ENCODE data around the gene GTF3C4. TPM values are rescaled to one million over a fixed set of nuclear protein-coding genes. Genes with fewer than 3 reads are reported as not detected.

GTF3C4 gene
- total and polyA plus RNA-seq, 7 donors, result 3.8 to 12.8 (median 9.6) TPM

GRCh38 chr9:132740526-132741309 is 70.5 kb downstream of the GTF3C4 start:
- ATAC-seq (no peak), DNase-seq (no peak)
- intact Hi-C loops (cut with DNase I), result no loop called here
- Histone ChIP-seq H3K9me3 (no peaks in the 10 kb centered on the region), H3K36me3 (ENCODE audit: insufficient read depth in 1 of 2, low read depth in 1 of 2) (no peaks in the 10 kb centered on the region), H3K27ac (no peak overlapping the region), H3K4me3 (no peak overlapping the region), H3K27me3 (ENCODE audit: insufficient read depth in 3 of 3, low read length in 2 of 3) (peaks cover 0 to 52% (median 15%) of the 10 kb centered on the region in 3 donors), H3K4me1 (no peaks in the 10 kb centered on the region)
- TF ChIP-seq, protein P1, sequence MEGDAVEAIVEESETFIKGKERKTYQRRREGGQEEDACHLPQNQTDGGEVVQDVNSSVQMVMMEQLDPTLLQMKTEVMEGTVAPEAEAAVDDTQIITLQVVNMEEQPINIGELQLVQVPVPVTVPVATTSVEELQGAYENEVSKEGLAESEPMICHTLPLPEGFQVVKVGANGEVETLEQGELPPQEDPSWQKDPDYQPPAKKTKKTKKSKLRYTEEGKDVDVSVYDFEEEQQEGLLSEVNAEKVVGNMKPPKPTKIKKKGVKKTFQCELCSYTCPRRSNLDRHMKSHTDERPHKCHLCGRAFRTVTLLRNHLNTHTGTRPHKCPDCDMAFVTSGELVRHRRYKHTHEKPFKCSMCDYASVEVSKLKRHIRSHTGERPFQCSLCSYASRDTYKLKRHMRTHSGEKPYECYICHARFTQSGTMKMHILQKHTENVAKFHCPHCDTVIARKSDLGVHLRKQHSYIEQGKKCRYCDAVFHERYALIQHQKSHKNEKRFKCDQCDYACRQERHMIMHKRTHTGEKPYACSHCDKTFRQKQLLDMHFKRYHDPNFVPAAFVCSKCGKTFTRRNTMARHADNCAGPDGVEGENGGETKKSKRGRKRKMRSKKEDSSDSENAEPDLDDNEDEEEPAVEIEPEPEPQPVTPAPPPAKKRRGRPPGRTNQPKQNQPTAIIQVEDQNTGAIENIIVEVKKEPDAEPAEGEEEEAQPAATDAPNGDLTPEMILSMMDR (IDR thresholded peaks at IDR 0.05), result no peak
- WGBS, 3 donors, result 80 to 90% (median 84%) methylated on average over 15 of the region's 15 CpGs

DNA sequence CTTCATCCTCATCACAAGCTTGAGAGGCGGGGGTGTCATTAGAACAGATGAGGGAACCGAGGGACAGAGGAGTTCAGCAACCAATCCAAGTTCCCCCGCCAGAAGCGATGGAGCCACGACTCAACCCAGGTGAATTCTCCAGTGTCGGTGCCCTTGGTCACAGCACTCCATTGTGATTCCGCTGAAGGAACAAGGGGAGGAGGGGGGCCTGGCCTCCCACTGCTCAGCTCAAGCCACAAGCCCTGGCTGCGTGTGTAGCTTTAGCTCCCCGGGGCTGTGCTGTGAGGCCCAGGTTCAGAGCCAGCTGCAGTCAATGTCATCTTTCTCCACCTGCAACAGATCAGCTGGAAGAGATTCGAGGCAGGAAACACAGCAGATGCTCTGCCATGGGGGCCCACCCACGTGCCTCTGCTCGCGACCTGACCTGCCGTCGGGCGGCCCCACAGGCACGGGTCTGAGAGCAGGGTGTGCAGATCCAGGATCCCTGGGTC is 72.6 kb downstream of the GTF3C4 start:
- Histone ChIP-seq H3K27me3 (ENCODE audit: insufficient read depth in 3 of 3, low read length in 2 of 3) (peaks cover 0 to 64% (median 16%) of the 10 kb centered on the region in 3 donors), H3K36me3 (ENCODE audit: insufficient read depth in 1 of 2, low read depth in 1 of 2) (no peaks in the 10 kb centered on the region), H3K4me3 (no peak overlapping the region), H3K9me3 (no peaks in the 10 kb centered on the region), H3K27ac (no peak overlapping the region), H3K4me1 (no peaks in the 10 kb centered on the region)
- no peak for ATAC-seq
- intact Hi-C loops (cut with DNase I), result no loop called here
- DNase-seq, result no peak
- TF ChIP-seq, protein P1 (IDR thresholded peaks at IDR 0.05), result no peak
- WGBS, 3 donors, result 43 to 45% (median 44%) methylated on average over 16 to 17 of the region's 17 CpGs

GRCh38 chr9:132743931-132744479 is 73.7 kb downstream of the GTF3C4 start:
- TF ChIP-seq, protein P1 (IDR thresholded peaks at IDR 0.05), result no peak
- H3K27me3 ChIP-seq (ENCODE audit: insufficient read depth in 3 of 3, low read length in 2 of 3), result peaks cover 0 to 64% (median 16%) of the 10 kb centered on the region in 3 donors
- DNase-seq, result no peak
- H3K9me3 ChIP-seq, result no peaks in the 10 kb centered on the region
- no peaks in the 10 kb centered on the region for H3K36me3 ChIP-seq (ENCODE audit: insufficient read depth in 1 of 2, low read depth in 1 of 2)
- ATAC-seq, result no peak
- H3K4me1 ChIP-seq, result no peaks in the 10 kb centered on the region
- no peak overlapping the region for H3K4me3 ChIP-seq
- intact Hi-C loops (cut with DNase I), result no loop called here
- 22 to 26% (median 25%) methylated on average over 13 of the region's 13 CpGs for WGBS, 3 donors
- no peak overlapping the region for H3K27ac ChIP-seq

Other genes starting within 250 kb of the GTF3C4 start
- not detected for gene BARHL1, start 87.9 kb upstream of the GTF3C4 start, total RNA-seq
- gene BARHL1, start 87.9 kb upstream of the GTF3C4 start, polyA plus RNA-seq, result not detected
- gene DDX31, start 481 bp upstream of the GTF3C4 start, total RNA-seq, result 10 to 100 TPM in 1 of 4 donors, 1 to 10 TPM in 3; 5.5 to 10.0 (median 8.4) TPM
- gene DDX31, start 481 bp upstream of the GTF3C4 start, polyA plus RNA-seq, result 10 to 100 TPM in 2 of 3 donors, 1 to 10 TPM in 1; 7.2 to 12.4 (median 10.1) TPM
- gene AK8, start 207.8 kb downstream of the GTF3C4 start, total RNA-seq, result not detected
- gene AK8, start 207.8 kb downstream of the GTF3C4 start, polyA plus RNA-seq, result under 1 TPM in 1 of 3 donors, not detected in 2; 0.10 TPM
- 1 to 10 TPM; 1.1 to 3.6 (median 1.5) TPM for gene SPACA9, start 208.4 kb downstream of the GTF3C4 start, total RNA-seq
- gene SPACA9, start 208.4 kb downstream of the GTF3C4 start, polyA plus RNA-seq, result under 1 TPM; 0.64 to 0.91 (median 0.76) TPM

Data from psoas muscle (tissue), 8 donors.